GM12864 (cell line): ENCODE measurements around the gene LEPROT.
A peak's percentile ranks its signal among the peaks of the same experiment; 100 is the strongest.

Experiments
- DNase-seq: peaks from one replicate; pipeline ENCODE4 v3.0.0-alpha.2; 2011; ENCODE audit warnings: low read depth
- H3K4me3 ChIP-seq: 2 replicates; pipeline ENCODE4 v1.5.1; 2011; ENCODE audit warnings: mild to moderate bottlenecking, low read depth, low read length, control low read depth
- CTCF ChIP-seq: IDR thresholded peaks from 2 replicates; pipeline ENCODE4 v1.5.1; 2011; ENCODE audit warnings: low read depth, mild to moderate bottlenecking, moderate library complexity, low read length, control low read depth, inconsistent platforms; ENCODE audit errors: missing control alignments

LEPROT gene

DNA sequence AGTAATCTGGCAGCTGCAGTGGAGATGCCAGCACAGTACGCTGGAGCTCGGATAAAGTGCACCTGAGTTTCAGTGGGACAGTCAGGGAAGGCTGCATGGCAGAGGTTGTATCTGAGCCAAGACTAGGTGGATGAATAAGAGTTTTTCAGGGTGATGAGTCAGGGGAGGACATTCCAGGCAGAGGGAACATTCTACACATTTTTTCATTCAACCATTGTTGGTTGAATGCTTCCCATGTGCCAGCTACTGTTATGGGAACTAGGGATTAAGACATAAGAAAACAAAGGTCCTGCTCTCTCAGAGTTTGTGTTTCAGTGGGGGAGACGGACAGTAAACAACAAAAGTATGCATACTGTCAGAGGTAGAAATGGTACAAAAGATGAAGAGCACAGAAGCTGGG, 5.2 kb downstream of the LEPROT start:
- no peak overlapping the region for H3K4me3 ChIP-seq
- no peak for TF ChIP-seq CTCF
- no peak for DNase-seq

DNA sequence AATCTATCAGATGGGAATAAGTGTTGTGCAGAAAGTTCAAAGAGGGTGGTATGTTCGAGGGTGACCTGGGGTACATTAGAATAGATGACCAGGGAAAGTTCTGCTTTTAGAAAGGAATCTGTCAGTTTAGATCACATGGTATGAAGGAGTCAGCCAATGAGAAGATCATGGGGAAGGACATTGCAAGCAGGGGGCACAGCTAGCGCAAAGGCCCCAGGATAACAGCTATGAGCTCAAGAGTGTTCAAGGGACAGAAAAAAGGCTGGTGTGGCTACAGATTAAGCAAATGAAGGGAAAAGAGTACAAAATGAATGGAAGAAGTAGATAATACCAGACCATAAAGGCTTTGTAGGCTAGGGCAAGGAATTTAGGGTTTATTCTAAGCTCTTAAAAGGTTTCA, 8.6 kb downstream of the LEPROT start:
- TF ChIP-seq CTCF, result no peak
- no peak for DNase-seq
- H3K4me3 ChIP-seq, result no peak overlapping the region

DNA sequence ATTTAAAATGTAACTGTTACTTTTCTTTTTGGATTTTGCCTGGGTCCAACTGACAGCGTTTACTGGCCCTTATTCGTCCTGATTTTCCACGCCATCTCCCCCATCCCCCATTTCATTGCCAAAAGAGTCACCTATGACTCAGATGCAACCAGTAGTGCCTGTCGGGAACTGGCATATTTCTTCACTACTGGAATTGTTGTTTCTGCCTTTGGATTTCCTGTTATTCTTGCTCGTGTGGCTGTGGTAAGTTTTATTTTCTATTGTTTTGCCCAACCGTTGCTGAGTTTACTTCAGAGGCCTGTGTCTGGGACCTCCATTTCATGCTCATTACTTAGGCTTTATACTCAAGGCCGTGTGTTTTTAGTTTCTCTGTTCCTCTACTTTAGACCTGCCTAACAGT, 9.3 kb downstream of the LEPROT start:
- H3K4me3 ChIP-seq, result no peak overlapping the region
- DNase-seq, result no peak
- no peak for TF ChIP-seq CTCF

GRCh38 chr1:65431111-65431705, 10.7 kb downstream of the LEPROT start:
- DNase-seq, result no peak
- peak; percentile 56 for TF ChIP-seq CTCF
- no peak overlapping the region for H3K4me3 ChIP-seq

GRCh38 chr1:65432918-65433317, 12.4 kb downstream of the LEPROT start:
- TF ChIP-seq CTCF, result no peak
- no peak overlapping the region for H3K4me3 ChIP-seq

DNA sequence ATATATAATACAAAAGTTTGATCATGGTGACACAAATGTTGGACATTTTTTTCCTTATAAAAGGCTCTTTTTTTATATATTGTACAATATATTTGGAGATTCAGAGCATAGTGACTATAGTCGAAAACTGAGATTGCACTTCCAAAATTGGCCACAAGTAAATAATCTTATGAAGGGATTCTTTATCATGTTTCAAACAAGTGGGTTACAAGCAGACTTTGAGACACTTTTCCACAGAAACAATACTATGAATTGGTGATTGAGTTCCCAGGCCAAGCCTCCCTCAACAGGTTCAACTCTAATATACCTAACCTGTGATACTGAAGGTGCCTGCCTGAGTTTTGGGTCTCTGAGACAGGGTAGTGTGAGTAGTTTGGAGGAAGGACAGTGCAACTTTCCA, 13.8 kb downstream of the LEPROT start:
- no peak for DNase-seq
- peak; percentile 5 for TF ChIP-seq CTCF
- H3K4me3 ChIP-seq, result no peak overlapping the region

More at GRCh38 chr1:65432918-65433317, 12.4 kb downstream of the LEPROT start:
- DNase-seq, result no peak

DNA sequence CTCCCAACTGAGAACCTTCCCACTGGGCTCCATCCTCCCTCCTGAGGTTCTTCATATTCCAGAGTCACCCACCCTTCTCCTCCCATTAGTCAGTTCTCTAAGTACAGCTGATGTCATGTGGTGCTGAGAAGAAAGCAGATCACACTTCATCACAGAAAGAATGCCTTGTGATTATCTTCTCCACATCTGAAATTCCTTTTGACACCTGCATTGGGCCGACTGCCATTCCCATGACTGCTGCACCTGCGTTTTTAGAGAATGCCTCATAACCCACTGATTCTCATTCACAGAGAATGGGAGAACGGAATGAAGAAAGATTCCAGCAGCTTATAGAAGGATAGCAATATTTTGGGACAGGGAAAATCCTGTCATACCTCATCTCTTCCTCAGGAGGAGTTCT, 14.3 kb downstream of the LEPROT start:
- no peak for DNase-seq
- TF ChIP-seq CTCF, result no peak
- no peak overlapping the region for H3K4me3 ChIP-seq
